Measurements from ENCODE around the gene TGM1. TPM values are rescaled to one million over a fixed set of nuclear protein-coding genes. Genes with fewer than 3 reads are reported as not detected.

The TGM1 gene
- total RNA-seq (2014; rRNA removed) = 2.6 and 3.2 TPM in 2 replicates
- percentile 40 among the genes with signal in this experiment for Bru-seq, nascent RNA
- BruChase-seq, experiment 1, labeled RNA remaining after a 6-hour chase = percentile 57 among the genes with signal in this experiment
- percentile 52 among the genes with signal in this experiment for BruChase-seq, experiment 2, labeled RNA remaining after a 2-hour chase
- long read RNA-seq, partial matches to known transcripts = 2 of 5 reads
- long read RNA-seq, other reads (novel, unspliced or antisense) = 2 of 5 reads

- ATAC-seq = no peak
- H3K27me3 ChIP-seq (ENCODE audit: low read length) = no peaks in the 10 kb centered on the region
- H4K20me1 ChIP-seq (ENCODE audit: low read length) = no peaks in the 10 kb centered on the region
- BruUV-seq (replicated peaks) = no TSS peak
- no peaks in the 10 kb centered on the region for H3F3A ChIP-seq (ENCODE audit: low read length, unreplicated experiment)
- TF ChIP-seq EZH2phosphoT487 (IDR thresholded peaks at IDR 0.05; ENCODE audit: borderline replicate concordance, low read length) (no peak), EZH2 (IDR thresholded peaks at IDR 0.05; ENCODE audit: low read length, unreplicated experiment) (no peak)
- TF ChIP-seq, protein P1, sequence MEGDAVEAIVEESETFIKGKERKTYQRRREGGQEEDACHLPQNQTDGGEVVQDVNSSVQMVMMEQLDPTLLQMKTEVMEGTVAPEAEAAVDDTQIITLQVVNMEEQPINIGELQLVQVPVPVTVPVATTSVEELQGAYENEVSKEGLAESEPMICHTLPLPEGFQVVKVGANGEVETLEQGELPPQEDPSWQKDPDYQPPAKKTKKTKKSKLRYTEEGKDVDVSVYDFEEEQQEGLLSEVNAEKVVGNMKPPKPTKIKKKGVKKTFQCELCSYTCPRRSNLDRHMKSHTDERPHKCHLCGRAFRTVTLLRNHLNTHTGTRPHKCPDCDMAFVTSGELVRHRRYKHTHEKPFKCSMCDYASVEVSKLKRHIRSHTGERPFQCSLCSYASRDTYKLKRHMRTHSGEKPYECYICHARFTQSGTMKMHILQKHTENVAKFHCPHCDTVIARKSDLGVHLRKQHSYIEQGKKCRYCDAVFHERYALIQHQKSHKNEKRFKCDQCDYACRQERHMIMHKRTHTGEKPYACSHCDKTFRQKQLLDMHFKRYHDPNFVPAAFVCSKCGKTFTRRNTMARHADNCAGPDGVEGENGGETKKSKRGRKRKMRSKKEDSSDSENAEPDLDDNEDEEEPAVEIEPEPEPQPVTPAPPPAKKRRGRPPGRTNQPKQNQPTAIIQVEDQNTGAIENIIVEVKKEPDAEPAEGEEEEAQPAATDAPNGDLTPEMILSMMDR (conservative IDR thresholded peaks at IDR 0.05; ENCODE audit: low read depth, low read length) = no peak
- H3K79me2 ChIP-seq (ENCODE audit: low read length) = no peaks in the 10 kb centered on the region
- no peak within 1 kb of the TSS for H3K9ac ChIP-seq (ENCODE audit: low read length)
- DNase-seq = no peak
- H3K27ac ChIP-seq (ENCODE audit: low read length) = no peak within 1 kb of the TSS
- H3K9me2 ChIP-seq (replicated peaks; ENCODE audit: low read length) = no peaks in the 10 kb centered on the region
- intact Hi-C loops (cut with micrococcal nuclease) = no loop called here
- no peak within 1 kb of the TSS for H2AFZ ChIP-seq (ENCODE audit: low read length)
- CTCF ChIA-PET = no interaction called here
- H3K4me2 ChIP-seq (ENCODE audit: low read length) = no peak within 1 kb of the TSS
- H3K9me3 ChIP-seq (ENCODE audit: low read length) = no peaks in the 10 kb centered on the region
- no peaks in the 10 kb centered on the region for H3K36me3 ChIP-seq (ENCODE audit: low read depth, low read length)
- POLR2A ChIA-PET (ENCODE audit: unreplicated experiment) = no interaction called here
- H3K4me1 ChIP-seq (ENCODE audit: insufficient read depth, low read length) = peaks cover 8% of the 10 kb centered on the region; the same call in 1 of the 2 replicates
- no peak within 1 kb of the TSS for H3K4me3 ChIP-seq (ENCODE audit: low read length)
These were observed at the start of gene TGM1 for GRCh38 chr14:24262821-24263733. TGM1 (minus strand) TSS chr14:24263177; CDS start chr14:24262352, 825 bp downstream.

- ChIA-PET CTCF (no interaction called here), POLR2A (ENCODE audit: unreplicated experiment) (no interaction called here)
- Histone ChIP-seq H3K27ac (ENCODE audit: low read length) (no peak overlapping the region), H3K9me2 (replicated peaks; ENCODE audit: low read length) (no peaks in the 10 kb centered on the region), H2AFZ (ENCODE audit: low read length) (no peak overlapping the region), H3F3A (ENCODE audit: low read length, unreplicated experiment) (no peaks in the 10 kb centered on the region), H3K9me3 (ENCODE audit: low read length) (no peaks in the 10 kb centered on the region), H3K79me2 (ENCODE audit: low read length) (no peaks in the 10 kb centered on the region), H3K4me3 (ENCODE audit: low read length) (no peak overlapping the region), H3K4me2 (ENCODE audit: low read length) (no peak overlapping the region), H3K9ac (ENCODE audit: low read length) (no peak overlapping the region), H4K20me1 (ENCODE audit: low read length) (no peaks in the 10 kb centered on the region), H3K4me1 (ENCODE audit: insufficient read depth, low read length) (peaks cover 14% of the 10 kb centered on the region), H3K27me3 (ENCODE audit: low read length) (no peaks in the 10 kb centered on the region), H3K36me3 (ENCODE audit: low read depth, low read length) (peaks cover 12% of the 10 kb centered on the region; the same call in 1 of the 2 replicates)
- TF ChIP-seq EZH2 (IDR thresholded peaks at IDR 0.05; ENCODE audit: low read length, unreplicated experiment) (no peak), EZH2phosphoT487 (IDR thresholded peaks at IDR 0.05; ENCODE audit: borderline replicate concordance, low read length) (no peak)
- TF ChIP-seq, protein P1 (conservative IDR thresholded peaks at IDR 0.05; ENCODE audit: low read depth, low read length) = no peak
- BruUV-seq (replicated peaks) = no TSS peak
- DNase-seq (no peak), ATAC-seq (no peak)
- intact Hi-C loops (cut with micrococcal nuclease) = no loop called here
These were observed 49.0 kb upstream of the TGM1 start for GRCh38 chr14:24311837-24312615.
